HG03064 (cell line): ENCODE measurements around the gene NMRK1.

ENCODE experiments used
- ATAC-seq: cut with Tn5 transposase; IDR thresholded peaks from one replicate; pipeline ENCODE4 v1.9.1; 2021; ENCODE audit warnings: low read depth; ENCODE audit not compliant: unreplicated experiment

The NMRK1 gene

DNA sequence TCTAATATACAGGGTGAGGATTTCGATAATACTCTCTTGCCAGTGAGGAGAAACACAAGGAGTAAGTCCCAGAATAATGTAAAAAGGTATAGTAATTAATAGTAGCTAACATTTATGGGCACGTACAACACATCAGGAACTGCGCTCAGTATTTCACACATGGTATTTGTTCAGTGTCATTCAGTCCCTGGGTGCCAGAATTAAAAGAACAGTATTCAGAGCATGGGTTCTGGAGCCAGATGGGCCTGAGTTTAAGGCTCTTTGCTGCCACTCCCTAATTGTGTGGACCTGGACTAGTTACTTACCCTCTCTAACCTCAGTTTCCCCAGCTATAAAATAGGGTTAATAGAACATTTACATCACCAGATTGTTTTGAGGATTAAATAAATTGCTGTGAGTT is 16.7 kb upstream of the NMRK1 start:
- ATAC-seq, result no peak

DNA sequence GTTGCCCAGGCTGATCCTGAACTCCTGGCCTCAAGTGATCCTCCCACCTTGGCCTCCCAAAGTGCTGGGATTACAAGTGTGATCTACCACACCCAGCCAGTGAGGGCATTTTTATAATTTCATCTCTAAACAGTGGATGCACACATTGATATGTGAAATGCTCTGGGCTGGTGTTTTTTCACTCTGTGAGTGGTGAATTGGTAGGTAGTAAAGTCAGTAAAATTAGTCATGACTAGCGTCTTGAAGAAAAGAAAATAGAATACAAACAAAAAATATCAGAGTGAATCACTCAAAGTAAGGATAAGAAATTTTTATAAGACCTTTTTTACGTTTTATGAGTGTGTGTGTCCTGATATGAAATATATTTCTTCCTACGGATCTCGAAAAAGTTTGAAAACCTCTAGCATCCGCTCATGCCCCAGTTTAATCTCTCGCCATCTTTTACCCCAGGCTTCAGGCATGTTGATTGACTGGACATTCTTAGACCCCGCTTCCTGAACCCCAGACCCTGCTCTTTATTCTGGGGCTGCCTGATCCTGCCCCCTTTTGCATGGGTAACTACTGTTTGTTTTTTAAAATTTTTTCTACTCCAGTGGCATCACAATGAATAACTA is 14.3 kb upstream of the NMRK1 start:
- no peak for ATAC-seq

DNA sequence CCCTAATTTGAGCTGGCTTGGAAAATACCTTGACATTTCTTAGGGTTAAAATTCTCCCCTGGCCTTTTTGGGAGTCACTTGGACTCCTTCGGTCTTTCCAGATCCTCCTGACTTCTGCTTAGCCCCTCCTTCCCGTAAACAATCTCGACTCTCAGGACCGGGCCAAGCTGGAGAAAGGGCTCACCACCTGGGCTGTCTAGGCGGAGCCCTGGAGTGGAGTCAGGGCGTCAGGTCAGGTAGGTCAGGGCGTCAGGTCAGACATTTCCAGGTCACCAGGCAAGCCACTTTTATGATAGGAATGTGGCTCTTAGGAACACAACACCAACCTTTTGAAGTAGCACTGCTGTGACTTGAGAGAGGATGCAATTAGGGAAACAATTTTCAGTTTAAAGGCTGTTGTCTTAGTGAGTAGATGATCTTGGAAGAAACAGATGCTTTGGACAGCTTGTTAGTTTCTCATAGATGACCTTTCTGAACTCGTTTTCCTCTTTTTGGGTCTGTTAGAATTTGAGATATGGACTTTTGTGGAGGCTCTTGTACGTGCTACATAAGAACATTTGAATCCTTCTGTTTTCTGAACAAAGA is 13.1 kb upstream of the NMRK1 start:
- ATAC-seq, result no peak

DNA sequence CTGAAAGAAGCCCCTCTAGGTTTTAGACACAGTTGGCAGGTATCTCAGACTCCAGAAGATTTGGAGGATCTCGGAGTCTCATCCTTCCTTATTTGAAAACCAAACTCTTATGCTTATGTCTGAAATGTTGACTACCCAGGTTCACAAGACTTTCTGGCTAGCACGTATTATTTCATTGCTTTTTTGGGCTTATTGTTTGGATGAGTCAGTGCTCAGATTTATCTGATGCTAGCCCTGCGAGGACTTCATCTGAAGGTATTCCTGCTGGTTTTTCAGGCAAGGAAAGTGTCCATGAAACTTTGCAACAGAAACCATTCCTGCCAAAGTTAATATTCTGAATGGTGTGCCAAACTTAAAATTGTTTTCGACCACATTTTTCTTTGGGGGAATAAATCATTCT is 8.8 kb upstream of the NMRK1 start:
- ATAC-seq, result no peak

DNA sequence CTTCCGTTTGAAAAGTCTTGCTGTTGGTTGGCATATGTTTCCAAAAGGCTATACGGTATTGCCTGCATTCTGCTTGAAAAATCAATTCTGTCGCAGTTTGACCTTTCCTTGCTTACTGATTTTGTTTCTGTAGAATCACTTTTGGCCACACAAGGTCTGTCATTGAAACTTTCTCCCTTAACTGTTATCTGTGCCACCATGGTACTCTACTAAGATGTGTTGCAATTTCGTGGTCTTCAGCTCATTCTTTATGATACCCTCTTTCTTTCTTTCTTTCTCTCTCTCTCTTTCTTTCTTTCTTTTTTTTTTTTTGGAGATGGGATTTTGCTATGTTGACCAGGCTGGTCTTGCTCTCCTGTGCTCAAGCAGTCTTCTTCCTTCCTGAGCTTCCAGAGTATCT is 4.8 kb upstream of the NMRK1 start:
- ATAC-seq, result no peak

DNA sequence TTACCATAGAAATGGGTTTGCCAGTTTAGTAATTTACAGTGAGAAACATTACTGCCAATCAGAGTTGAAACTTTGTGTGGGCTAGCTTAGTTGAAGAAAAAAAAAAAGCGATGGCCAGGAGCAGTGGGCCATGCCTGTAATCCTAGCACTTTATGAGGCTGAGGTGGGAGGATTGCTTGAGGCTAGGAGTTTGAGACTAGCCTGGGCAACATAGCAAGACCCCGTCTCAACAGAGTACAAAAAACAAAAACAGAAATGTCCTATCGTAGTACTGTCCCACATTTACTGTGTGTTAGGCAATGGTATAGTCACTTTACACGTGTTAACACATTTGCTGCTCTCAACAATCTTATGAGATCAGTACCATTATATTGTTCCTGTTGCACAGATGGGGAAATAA is 2.6 kb upstream of the NMRK1 start:
- no peak for ATAC-seq

DNA sequence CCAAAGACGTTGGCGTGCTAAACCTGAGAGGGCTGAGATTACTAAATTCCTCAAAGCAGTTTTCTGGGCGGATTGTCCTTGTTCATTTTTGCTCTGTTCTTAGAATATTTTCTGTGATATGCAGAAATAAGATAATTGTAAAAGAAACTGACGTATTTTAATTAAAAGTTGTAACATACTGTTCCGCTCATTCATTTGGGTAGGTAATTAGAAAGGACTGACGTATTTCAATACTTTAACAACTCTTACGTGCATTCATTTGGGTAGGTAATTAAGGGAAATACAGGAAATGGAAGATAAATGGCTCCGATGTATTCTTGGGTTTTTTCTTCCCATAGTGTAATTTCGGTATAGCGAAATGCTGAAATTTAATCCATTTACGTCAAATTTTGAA is 1.4 kb upstream of the NMRK1 start:
- no peak for ATAC-seq

DNA sequence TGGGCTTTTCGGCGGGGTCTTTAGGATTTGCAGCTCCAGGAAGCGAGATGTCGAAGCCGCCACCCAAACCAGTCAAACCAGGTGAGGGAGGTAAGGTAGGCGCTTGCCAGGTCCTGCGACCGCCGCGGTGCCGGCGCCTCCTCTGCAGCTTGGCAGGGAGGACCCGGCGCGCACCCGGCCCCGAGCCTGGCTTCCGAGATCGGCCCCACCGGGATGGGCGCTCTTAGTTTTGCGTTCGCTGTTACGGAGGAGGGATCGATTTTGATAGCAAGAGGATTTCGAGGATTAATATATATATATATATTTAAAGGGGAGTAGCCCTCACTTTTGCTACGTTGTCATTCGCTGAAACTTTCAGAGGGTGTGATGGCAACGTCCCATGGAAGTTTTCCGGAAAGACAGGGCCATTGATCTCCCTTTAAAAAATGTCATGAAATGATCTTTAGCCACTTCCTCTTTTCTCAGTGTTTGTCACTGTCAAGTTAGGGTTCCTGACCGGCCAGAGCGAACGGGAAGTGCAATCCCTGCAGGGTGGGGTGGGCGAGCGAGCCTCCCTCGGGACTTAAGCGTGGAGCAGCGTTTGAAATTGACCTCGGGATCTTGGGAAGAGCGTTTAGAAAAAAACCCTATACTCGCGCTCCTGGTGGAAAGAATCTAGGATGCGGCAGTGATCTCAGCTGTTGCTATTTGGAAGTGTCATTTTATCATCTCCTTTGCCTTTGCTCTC is 854 bp upstream of the NMRK1 start:
- ATAC-seq, result peak; percentile 34

DNA sequence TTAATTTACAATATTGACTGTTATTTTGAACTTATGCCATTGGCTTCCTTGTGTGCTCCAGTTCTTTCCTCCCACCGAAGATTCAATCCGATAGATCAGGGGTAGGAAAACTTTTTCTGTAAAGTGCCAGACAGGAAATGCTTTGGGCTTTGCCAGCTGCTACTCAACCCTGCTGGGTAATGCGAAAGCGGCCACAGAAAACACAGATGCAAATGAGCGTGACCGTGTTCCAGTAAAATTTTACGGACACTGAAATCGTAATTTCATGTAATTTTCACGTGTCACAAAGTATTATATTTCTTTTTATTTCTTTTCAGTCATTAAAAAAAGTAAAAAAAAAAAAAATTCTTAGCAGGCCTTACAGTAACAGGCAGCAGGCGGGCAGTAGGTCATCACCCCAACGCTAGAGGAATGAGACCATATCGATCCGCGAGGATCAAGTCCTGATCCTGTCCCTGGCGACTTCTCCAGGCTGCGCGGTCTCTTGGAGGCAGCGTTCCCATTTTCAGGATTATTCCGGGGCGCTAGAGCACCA is 599 bp downstream of the NMRK1 start:
- peak; percentile 27 for ATAC-seq

DNA sequence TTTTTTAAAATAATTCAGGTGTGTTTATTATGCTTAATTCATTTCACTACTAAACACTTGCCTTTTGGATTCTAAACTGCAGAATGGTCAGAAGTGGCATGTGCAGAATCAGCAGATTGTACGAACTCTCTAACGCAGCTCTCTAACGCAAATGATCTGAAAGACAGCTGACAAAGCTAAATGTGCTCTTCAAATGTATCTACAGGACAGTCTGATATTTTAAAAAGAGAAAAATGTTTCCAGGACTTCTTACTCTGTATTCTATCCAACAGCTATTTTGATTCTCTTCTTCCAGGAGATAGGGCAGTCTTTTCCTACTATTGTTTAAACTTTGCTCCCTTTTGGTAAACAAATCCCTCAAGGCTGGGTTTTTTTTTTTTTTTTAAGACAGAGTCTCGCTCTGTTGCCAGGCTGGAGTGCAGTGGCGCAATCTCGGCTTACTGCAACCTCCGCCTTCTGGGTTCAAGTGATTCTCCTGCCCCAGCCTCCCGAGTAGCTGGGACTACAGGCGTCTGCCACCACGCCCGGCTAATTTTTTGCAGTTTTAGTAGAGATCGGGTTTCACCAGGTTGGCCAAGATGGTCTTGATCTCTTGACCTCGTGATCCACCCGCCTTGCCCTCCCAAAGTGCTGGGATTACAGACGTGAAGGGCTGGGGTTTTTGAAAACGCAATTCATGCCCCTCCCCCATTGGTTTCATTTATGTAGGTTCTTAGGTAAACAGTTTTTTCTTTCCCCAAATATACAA is 1.2 kb downstream of the NMRK1 start:
- ATAC-seq, result no peak

DNA sequence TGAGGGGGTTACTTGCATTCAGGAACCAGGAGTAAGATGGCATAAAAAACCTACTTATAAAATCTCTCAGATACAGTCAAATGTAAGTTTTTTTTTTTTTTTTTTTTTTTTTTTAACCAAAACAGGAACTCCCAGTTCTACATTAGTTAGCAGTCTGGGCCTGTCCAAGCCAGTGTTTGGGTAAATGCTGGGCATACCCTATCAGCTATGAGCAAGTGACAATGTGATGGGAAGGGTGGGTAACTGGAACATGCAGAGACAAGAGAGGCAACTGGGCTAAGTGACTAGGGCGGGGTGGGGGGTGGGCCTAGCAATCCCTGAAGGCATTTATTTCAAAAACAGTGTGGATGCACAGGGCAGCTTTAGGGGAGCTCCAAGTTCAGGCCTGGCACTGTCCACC is 2.3 kb downstream of the NMRK1 start:
- no peak for ATAC-seq

DNA sequence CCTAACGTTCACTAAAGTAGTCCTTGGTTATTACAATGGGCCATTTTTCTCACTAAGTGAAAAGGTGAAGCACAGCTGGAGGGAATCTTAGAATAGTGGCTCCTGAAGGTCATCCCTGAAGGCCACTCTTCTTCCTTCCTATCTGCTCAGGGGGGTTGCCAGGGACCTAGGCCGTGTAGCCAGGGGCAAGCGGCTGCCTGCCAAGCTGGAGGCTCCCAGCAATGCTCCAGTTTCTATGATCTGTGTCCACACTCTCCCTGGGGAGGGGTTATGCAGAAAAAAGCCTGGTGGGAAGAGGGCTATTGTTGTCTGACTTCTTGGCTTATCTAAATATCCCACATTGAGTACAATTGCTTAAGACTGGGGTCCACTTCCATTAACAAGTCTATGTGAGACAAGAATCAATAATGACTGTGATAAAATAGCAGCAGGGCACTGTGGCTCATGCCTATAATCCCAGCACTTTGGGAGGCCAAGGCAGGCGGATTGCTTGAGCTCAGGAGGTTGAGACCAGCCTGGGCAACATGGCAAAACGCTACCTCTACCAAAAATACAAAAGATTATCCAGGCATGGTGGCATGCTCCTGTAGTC is 3.8 kb downstream of the NMRK1 start:
- ATAC-seq, result no peak

DNA sequence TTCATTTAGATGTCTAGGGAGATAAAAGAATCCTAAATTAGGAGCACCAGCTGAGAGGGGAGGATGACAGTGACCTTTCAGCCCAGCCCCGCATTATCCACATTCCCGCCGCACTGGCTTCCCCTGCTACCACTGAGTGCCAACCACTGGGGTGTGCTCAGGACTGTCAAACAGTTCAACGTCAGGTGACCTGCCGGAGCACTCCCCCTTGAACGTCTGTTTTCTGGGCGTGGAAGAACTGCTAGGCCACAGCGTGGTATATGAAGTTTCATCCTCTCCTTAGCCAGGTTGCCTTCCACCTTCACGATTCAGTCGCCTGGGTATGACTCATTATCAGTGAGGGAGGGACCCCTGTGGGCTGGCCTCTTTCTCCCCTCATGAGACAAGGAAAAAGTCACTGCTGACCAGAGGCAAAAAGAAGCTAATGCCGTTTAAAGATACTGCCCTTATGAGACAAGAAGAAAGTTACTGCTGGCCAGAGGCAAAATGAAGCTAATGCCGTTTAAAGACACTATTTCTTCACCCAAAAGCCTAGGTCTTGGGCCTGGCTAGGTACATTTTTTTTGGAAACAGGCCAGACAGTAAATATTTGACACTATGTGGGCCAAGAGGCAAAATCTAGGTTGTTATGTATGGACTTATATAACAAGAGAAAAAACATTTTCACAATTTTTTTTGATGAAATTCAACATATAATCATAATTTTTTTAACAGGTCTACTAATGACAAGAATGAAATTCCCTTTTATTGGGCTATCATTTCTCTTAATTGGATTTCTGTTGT is 4.6 kb downstream of the NMRK1 start:
- no peak for ATAC-seq

DNA sequence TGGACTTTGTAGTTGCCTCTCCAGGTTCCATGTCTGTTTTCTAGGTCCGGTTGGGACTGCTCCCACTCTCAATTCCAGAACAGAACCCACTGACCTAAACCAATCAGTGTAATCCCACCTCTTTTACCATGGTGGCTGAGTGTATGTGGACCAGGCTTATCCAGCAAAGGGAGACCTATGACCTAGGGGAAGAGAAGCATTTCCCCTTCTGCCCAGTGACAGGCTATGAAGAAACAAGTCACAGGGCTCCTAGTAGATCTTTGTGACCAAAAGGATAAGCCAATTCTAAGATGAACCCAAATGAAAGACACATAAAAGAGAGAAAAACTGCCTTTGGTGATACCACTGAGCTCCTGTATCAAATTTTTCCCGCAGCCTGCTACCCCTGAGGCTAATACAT is 6.3 kb downstream of the NMRK1 start:
- no peak for ATAC-seq

DNA sequence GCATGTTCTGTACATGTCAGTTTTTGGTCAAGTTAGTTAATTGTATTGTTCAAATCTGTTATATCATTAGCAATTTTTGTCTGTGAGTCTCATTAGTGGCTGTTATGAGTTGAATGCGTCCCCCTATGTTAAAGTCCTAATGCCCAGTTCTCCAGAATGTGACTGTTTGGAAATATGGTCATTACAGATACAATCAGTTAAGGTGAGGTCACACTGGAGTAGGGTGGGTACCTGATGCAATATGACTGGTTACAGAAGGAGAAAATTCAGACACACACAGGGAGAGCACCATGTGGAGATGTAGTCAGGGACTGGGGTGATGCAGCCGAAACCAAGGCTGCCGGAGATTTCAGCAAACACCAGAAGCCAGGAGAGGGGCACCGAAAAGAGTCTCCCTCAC is 15.1 kb downstream of the NMRK1 start:
- ATAC-seq, result no peak

DNA sequence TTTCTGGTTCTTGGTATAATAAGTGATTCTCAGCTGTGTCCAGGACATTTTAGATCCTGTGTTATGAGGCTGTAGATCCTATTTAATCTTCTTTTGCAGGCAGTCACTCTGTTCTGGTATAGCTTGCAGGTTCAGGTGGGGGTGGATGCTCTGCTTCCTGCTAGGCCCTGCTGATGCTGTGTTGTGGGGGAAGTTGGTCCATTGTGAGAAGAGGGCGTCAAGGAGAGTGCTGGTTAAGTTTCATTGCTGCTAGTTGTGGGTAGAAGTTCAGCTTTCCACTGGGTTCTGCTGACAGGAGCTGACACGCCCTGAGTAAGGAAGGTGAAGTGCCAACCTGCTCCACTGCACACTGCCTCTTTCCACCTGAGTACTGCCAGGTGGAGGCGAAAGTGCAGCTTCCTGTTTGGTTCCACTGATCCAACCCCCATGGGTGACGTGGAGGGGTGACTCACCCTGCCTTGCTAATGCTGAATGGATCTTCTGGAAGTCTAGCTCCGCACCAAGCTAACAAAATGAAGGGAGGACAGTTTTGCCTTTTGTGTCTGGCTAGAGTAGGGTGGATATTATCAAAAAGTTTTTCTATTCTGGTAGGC is 16.3 kb downstream of the NMRK1 start:
- no peak for ATAC-seq

DNA sequence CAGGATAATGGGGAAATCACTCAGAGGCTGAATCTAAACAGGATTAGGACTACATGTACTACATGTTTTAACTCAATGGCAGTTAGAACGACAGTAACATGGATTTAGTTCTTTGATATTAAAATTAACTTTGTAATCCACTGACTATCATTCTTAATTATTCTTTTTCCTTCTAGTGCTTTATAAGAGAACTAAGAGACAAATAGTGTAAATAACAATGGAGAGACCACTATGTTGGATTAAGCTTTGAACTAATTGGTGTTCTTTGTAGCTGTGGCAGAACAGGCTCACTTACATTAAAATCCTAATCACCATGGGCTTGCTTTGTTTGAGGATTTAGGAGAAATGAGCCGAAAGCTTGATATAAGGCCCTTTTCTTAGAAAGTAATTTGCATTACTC is 18.8 kb downstream of the NMRK1 start:
- no peak for ATAC-seq

DNA sequence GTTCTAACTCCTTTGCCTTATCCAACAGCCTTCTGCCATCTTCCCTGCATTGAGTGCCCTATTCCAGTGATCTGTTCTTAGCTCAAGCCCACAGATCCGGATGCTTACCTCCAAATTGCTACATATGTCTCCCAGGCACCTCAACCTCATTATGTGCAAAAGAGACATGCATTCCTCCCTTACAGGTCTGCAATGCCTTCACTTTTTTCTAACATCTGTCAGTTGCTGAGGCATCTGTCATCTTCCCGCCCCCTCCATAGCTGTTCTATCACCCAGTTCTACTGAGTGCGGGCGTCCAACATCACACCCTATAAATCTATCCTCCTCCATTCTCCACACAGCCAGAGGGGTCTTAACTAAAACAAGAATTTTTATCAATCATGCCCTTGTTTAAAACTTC is 20.1 kb downstream of the NMRK1 start:
- ATAC-seq, result no peak

DNA sequence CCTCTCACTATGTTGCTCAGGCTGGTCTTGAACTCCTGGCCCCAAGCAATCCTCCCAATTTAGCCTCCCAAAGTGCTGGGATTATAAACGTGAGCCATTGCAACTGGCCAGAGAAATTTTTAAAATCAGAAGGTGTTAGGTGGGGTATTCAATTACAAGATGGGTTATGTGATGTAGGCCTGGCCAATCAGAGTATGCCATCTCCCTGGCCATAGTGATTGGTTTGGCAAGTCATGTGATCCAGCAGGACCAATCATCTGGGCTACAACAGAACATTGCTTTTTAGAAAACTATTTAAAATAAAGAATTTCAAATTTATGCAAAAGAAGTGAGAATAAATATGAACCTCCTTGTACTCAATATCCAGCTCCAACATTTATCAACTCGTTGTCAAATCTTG is 22.4 kb downstream of the NMRK1 start:
- no peak for ATAC-seq
